HEK293 (cell line): ENCODE measurements around the gene BICD1.

Experiments
- CTCF ChIA-PET: fragments of 350-600 bp; formaldehyde crosslinking; extraction: SDS; loops from one replicate; lab custom pipeline; 2021; ENCODE audit warnings: antibody characterized with exemption; lab: Yijun Ruan, JAX
- POLR2A ChIA-PET: fragments of 300-600 bp; formaldehyde crosslinking; extraction: SDS; loops from one replicate; lab custom pipeline; 2020; ENCODE audit warnings: antibody characterized with exemption, inconsistent platforms; lab: Yijun Ruan, JAX
- H3K27ac ChIP-seq: fragments of 200-500 bp; sonication (Bioruptor generic); 2 replicates; pipeline ENCODE4 v1.5.1; 2014; ENCODE audit warnings: low read depth, low read length, control low read depth, inconsistent platforms; ENCODE audit errors: extremely low read depth
- H3K36me3 ChIP-seq, 2 experiments: fragments of 200-500 bp in 1 of 2; sonication (Bioruptor generic) in 1 of 2; 1 replicate in 1 of 2; 2 replicates in 1 of 2; pipeline ENCODE4 v1.5.1; 2014 to 2017; ENCODE audit warnings: inconsistent platforms in 2 of 2, low read length in 2 of 2; ENCODE audit not compliant: control insufficient read depth in 2 of 2, insufficient read depth in 1 of 2
- H3K4me1 ChIP-seq: fragments of 200-500 bp; sonication (Bioruptor generic); 2 replicates; pipeline ENCODE4 v1.5.1; 2014; ENCODE audit warnings: mild to moderate bottlenecking, low read length, inconsistent platforms; ENCODE audit not compliant: control insufficient read depth, insufficient read depth
- H3K4me3 ChIP-seq: 2 replicates; pipeline ENCODE4 v1.5.1; 2011; ENCODE audit warnings: low read depth, mild to moderate bottlenecking, control low read depth, low read length, moderate library complexity
- H3K9me3 ChIP-seq: fragments of 200-500 bp; sonication (Bioruptor generic); 2 replicates; pipeline ENCODE4 v1.5.1; 2014; ENCODE audit warnings: low read depth, low read length, inconsistent platforms; ENCODE audit not compliant: control insufficient read depth, insufficient read depth
- EGR2 ChIP-seq: fragments of 450-650 bp; formaldehyde crosslinking; IDR thresholded peaks from 2 replicates; pipeline ENCODE4 v1.5.1; 2016; ENCODE audit warnings: low read depth, missing biosample characterization, missing genetic modification characterization
- KLF1 ChIP-seq: fragments of 450-650 bp; formaldehyde crosslinking; IDR thresholded peaks from 2 replicates; pipeline ENCODE4 v1.5.1; 2016; ENCODE audit warnings: missing biosample characterization, missing genetic modification characterization
- OSR2 ChIP-seq: fragments of 450-650 bp; formaldehyde crosslinking; IDR thresholded peaks from 2 replicates; pipeline ENCODE4 v1.5.1; 2016; ENCODE audit warnings: missing biosample characterization, missing genetic modification characterization
- ZNF121 ChIP-seq: fragments of 450-650 bp; formaldehyde crosslinking; IDR thresholded peaks from 2 replicates; pipeline ENCODE4 v1.5.1; 2016; ENCODE audit warnings: missing biosample characterization, missing genetic modification characterization
- ZNF133 ChIP-seq: fragments of 450-650 bp; formaldehyde crosslinking; IDR thresholded peaks from 2 replicates; pipeline ENCODE4 v1.5.1; 2016; ENCODE audit warnings: missing biosample characterization, missing genetic modification characterization
- ZNF155 ChIP-seq: fragments of 450-650 bp; formaldehyde crosslinking; IDR thresholded peaks from 2 replicates; pipeline ENCODE4 v1.5.1; 2016; ENCODE audit warnings: missing biosample characterization, missing genetic modification characterization
- ZNF202 ChIP-seq: fragments of 450-650 bp; formaldehyde crosslinking; IDR thresholded peaks from 2 replicates; pipeline ENCODE4 v1.5.1; 2016; ENCODE audit warnings: missing biosample characterization, missing genetic modification characterization, borderline replicate concordance
- ZNF214 ChIP-seq: fragments of 450-650 bp; formaldehyde crosslinking; IDR thresholded peaks from 2 replicates; pipeline ENCODE4 v1.5.1; 2017; ENCODE audit warnings: missing biosample characterization, mild to moderate bottlenecking, missing genetic modification characterization, borderline replicate concordance
- ZNF266 ChIP-seq: fragments of 450-650 bp; formaldehyde crosslinking; IDR thresholded peaks from 2 replicates; pipeline ENCODE4 v1.5.1; 2016; ENCODE audit warnings: missing biosample characterization, missing genetic modification characterization, low read depth
- ZNF274 ChIP-seq, 2 experiments: fragments of 200-500 bp in 1 of 2; fragments of 450-650 bp in 1 of 2; sonication (Bioruptor generic) in 1 of 2; formaldehyde crosslinking in 1 of 2; IDR thresholded peaks; 2 replicates each; pipeline versions ENCODE4 v1.5.1 to v1.6.1; 2014 to 2016; ENCODE audit warnings: borderline replicate concordance in 1 of 2, inconsistent platforms in 1 of 2, low read length in 1 of 2, missing biosample characterization in 1 of 2, missing genetic modification characterization in 1 of 2
- ZNF426 ChIP-seq: fragments of 450-650 bp; formaldehyde crosslinking; IDR thresholded peaks from 2 replicates; pipeline ENCODE4 v1.5.1; 2017; ENCODE audit warnings: missing biosample characterization, missing genetic modification characterization, mild to moderate bottlenecking, inconsistent platforms, moderate library complexity
- ZNF548 ChIP-seq: fragments of 450-650 bp; formaldehyde crosslinking; IDR thresholded peaks from 2 replicates; pipeline ENCODE4 v1.5.1; 2016; ENCODE audit warnings: missing biosample characterization, missing genetic modification characterization
- ZNF571 ChIP-seq: fragments of 450-650 bp; formaldehyde crosslinking; IDR thresholded peaks from 2 replicates; pipeline ENCODE4 v1.5.0; 2017; ENCODE audit warnings: missing biosample characterization, missing genetic modification characterization
- ZNF585B ChIP-seq: fragments of 450-650 bp; formaldehyde crosslinking; IDR thresholded peaks from 2 replicates; pipeline ENCODE4 v1.5.1; 2016; ENCODE audit warnings: missing biosample characterization, missing genetic modification characterization
- ZNF654 ChIP-seq: fragments of 450-650 bp; formaldehyde crosslinking; IDR thresholded peaks from 2 replicates; pipeline ENCODE4 v1.5.1; 2016; ENCODE audit warnings: low read depth, missing biosample characterization, missing genetic modification characterization
- ZNF785 ChIP-seq: fragments of 450-650 bp; formaldehyde crosslinking; IDR thresholded peaks from 2 replicates; pipeline ENCODE4 v1.5.1; 2016; ENCODE audit warnings: missing biosample characterization, missing genetic modification characterization
- ZNF837 ChIP-seq: fragments of 450-650 bp; formaldehyde crosslinking; IDR thresholded peaks from 2 replicates; pipeline ENCODE4 v1.5.1; 2016; ENCODE audit warnings: missing biosample characterization, missing genetic modification characterization
- TF ChIP-seq, protein P1 (sequence below): fragments of 450-650 bp; formaldehyde crosslinking; IDR thresholded peaks from 2 replicates; pipeline ENCODE4 v1.5.1; 2016; ENCODE audit warnings: missing biosample characterization, missing genetic modification characterization
- TF ChIP-seq, protein P2 (sequence below): fragments of 450-650 bp; formaldehyde crosslinking; IDR thresholded peaks from 2 replicates; pipeline ENCODE4 v1.5.1; 2016; ENCODE audit warnings: missing biosample characterization, missing genetic modification characterization
- TF ChIP-seq, protein P3 (sequence below): fragments of 450-650 bp; formaldehyde crosslinking; IDR thresholded peaks from 2 replicates; pipeline ENCODE4 v1.5.1; 2016; ENCODE audit warnings: missing biosample characterization, missing genetic modification characterization, borderline replicate concordance

Gene BICD1

DNA sequence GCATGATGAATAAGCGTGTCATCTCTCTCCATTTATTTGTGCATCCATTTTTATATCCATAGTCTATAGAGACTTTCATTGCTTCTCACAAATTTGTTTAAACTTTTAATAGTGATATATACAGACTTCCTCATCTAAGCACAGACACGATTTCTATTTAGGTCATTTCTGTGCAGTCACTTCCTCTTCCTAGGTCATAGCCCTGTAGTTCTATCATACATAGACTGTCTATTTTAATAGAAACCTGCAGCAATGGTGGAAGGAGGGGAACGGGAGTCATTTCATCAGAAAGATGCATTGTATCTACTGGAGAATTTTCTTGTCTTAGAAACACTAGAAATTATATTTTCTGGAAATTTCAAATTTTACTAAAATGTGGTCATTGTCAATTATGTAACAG is 159.3 kb downstream of the BICD1 start:
- Histone ChIP-seq H3K27ac (no peak overlapping the region), H3K4me3 (no peak overlapping the region), H3K36me3 (no peaks in the 10 kb centered on the region), H3K9me3 (no peaks in the 10 kb centered on the region), H3K4me1 (no peaks in the 10 kb centered on the region)
- POLR2A ChIA-PET, result no interaction called here
- TF ChIP-seq, protein P1, sequence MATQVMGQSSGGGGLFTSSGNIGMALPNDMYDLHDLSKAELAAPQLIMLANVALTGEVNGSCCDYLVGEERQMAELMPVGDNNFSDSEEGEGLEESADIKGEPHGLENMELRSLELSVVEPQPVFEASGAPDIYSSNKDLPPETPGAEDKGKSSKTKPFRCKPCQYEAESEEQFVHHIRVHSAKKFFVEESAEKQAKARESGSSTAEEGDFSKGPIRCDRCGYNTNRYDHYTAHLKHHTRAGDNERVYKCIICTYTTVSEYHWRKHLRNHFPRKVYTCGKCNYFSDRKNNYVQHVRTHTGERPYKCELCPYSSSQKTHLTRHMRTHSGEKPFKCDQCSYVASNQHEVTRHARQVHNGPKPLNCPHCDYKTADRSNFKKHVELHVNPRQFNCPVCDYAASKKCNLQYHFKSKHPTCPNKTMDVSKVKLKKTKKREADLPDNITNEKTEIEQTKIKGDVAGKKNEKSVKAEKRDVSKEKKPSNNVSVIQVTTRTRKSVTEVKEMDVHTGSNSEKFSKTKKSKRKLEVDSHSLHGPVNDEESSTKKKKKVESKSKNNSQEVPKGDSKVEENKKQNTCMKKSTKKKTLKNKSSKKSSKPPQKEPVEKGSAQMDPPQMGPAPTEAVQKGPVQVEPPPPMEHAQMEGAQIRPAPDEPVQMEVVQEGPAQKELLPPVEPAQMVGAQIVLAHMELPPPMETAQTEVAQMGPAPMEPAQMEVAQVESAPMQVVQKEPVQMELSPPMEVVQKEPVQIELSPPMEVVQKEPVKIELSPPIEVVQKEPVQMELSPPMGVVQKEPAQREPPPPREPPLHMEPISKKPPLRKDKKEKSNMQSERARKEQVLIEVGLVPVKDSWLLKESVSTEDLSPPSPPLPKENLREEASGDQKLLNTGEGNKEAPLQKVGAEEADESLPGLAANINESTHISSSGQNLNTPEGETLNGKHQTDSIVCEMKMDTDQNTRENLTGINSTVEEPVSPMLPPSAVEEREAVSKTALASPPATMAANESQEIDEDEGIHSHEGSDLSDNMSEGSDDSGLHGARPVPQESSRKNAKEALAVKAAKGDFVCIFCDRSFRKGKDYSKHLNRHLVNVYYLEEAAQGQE (tag by site-specific recombination), result no peak
- TF ChIP-seq ZNF155 (tag by site-specific recombination), result no peak
- no peak for TF ChIP-seq EGR2 (tag by site-specific recombination)
- TF ChIP-seq ZNF274 (IDR thresholded peaks at IDR 0.05; ENCODE audit: low read length), result no peak
- no peak for TF ChIP-seq ZNF274 (tag by site-specific recombination; IDR thresholded peaks at IDR 0.05; ENCODE audit: borderline replicate concordance)
- CTCF ChIA-PET, result no interaction called here

DNA sequence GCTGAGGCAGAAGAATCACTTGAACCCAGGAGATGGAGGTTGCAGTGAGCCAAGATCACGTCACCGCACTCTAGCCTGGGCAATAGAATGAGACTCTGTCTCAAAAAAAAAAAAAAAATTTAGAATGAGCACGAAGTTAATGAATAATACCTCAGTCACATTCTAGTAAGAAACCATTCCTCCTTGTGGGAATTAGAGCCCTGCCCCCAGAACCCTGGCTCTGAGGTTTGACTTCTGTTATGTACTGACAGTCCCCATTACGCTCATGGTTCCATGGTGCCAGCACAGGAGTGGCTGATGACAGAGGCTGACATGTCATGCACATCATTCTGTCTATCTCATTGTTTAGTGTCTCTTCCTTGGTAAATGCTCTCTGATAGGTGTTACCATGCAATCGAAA is 160.1 kb downstream of the BICD1 start:
- no peak overlapping the region for H3K4me3 ChIP-seq
- TF ChIP-seq ZNF585B (tag by site-specific recombination), result no peak
- TF ChIP-seq, protein P2, sequence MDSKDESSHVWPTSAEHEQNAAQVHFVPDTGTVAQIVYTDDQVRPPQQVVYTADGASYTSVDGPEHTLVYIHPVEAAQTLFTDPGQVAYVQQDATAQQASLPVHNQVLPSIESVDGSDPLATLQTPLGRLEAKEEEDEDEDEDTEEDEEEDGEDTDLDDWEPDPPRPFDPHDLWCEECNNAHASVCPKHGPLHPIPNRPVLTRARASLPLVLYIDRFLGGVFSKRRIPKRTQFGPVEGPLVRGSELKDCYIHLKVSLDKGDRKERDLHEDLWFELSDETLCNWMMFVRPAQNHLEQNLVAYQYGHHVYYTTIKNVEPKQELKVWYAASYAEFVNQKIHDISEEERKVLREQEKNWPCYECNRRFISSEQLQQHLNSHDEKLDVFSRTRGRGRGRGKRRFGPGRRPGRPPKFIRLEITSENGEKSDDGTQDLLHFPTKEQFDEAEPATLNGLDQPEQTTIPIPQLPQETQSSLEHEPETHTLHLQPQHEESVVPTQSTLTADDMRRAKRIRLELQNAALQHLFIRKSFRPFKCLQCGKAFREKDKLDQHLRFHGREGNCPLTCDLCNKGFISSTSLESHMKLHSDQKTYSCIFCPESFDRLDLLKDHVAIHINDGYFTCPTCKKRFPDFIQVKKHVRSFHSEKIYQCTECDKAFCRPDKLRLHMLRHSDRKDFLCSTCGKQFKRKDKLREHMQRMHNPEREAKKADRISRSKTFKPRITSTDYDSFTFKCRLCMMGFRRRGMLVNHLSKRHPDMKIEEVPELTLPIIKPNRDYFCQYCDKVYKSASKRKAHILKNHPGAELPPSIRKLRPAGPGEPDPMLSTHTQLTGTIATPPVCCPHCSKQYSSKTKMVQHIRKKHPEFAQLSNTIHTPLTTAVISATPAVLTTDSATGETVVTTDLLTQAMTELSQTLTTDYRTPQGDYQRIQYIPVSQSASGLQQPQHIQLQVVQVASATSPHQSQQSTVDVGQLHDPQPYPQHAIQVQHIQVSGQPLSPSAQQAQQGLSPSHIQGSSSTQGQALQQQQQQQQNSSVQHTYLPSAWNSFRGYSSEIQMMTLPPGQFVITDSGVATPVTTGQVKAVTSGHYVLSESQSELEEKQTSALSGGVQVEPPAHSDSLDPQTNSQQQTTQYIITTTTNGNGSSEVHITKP (tag by site-specific recombination), result no peak
- no peak for TF ChIP-seq ZNF214
- TF ChIP-seq, protein P3, sequence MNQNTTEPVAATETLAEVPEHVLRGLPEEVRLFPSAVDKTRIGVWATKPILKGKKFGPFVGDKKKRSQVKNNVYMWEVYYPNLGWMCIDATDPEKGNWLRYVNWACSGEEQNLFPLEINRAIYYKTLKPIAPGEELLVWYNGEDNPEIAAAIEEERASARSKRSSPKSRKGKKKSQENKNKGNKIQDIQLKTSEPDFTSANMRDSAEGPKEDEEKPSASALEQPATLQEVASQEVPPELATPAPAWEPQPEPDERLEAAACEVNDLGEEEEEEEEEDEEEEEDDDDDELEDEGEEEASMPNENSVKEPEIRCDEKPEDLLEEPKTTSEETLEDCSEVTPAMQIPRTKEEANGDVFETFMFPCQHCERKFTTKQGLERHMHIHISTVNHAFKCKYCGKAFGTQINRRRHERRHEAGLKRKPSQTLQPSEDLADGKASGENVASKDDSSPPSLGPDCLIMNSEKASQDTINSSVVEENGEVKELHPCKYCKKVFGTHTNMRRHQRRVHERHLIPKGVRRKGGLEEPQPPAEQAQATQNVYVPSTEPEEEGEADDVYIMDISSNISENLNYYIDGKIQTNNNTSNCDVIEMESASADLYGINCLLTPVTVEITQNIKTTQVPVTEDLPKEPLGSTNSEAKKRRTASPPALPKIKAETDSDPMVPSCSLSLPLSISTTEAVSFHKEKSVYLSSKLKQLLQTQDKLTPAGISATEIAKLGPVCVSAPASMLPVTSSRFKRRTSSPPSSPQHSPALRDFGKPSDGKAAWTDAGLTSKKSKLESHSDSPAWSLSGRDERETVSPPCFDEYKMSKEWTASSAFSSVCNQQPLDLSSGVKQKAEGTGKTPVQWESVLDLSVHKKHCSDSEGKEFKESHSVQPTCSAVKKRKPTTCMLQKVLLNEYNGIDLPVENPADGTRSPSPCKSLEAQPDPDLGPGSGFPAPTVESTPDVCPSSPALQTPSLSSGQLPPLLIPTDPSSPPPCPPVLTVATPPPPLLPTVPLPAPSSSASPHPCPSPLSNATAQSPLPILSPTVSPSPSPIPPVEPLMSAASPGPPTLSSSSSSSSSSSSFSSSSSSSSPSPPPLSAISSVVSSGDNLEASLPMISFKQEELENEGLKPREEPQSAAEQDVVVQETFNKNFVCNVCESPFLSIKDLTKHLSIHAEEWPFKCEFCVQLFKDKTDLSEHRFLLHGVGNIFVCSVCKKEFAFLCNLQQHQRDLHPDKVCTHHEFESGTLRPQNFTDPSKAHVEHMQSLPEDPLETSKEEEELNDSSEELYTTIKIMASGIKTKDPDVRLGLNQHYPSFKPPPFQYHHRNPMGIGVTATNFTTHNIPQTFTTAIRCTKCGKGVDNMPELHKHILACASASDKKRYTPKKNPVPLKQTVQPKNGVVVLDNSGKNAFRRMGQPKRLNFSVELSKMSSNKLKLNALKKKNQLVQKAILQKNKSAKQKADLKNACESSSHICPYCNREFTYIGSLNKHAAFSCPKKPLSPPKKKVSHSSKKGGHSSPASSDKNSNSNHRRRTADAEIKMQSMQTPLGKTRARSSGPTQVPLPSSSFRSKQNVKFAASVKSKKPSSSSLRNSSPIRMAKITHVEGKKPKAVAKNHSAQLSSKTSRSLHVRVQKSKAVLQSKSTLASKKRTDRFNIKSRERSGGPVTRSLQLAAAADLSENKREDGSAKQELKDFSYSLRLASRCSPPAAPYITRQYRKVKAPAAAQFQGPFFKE (tag by site-specific recombination), result no peak
- no peak for TF ChIP-seq ZNF266
- TF ChIP-seq ZNF654 (tag by site-specific recombination), result no peak
- TF ChIP-seq ZNF121 (tag by site-specific recombination), result no peak
- TF ChIP-seq OSR2, result no peak
- TF ChIP-seq ZNF837, result no peak
- TF ChIP-seq ZNF202 (tag by site-specific recombination), result no peak
- TF ChIP-seq ZNF548, result no peak
- no peak for TF ChIP-seq ZNF571 (tag by site-specific recombination)
- TF ChIP-seq ZNF785 (tag by site-specific recombination), result no peak
- no peak for TF ChIP-seq KLF1 (tag by site-specific recombination)
- TF ChIP-seq ZNF133 (tag by site-specific recombination), result no peak
- TF ChIP-seq ZNF426, result no peak

More for the DNA sequence above, 160.1 kb downstream of the BICD1 start:
- POLR2A ChIA-PET, result no interaction called here
- Histone ChIP-seq H3K27ac (no peak overlapping the region), H3K4me1 (peaks cover 4% of the 10 kb centered on the region), H3K9me3 (no peaks in the 10 kb centered on the region), H3K36me3 (no peaks in the 10 kb centered on the region)
- CTCF ChIA-PET, result no interaction called here
